Neutrophil (primary cell): ENCODE data around the gene CREG2.

Source experiments
- H3K27ac ChIP-seq: fragments of 200-600 bp; sonication (generic); 2 replicates; pipeline ENCODE4 v1.5.1; 2016; ENCODE audit warnings: mild to moderate bottlenecking, moderate library complexity
- H3K27me3 ChIP-seq: fragments of 200-600 bp; sonication (generic); 2 replicates; pipeline ENCODE4 v1.6.0; 2016; ENCODE audit warnings: mild to moderate bottlenecking
- H3K36me3 ChIP-seq: fragments of 200-600 bp; sonication (generic); 2 replicates; pipeline ENCODE4 v1.5.1; 2017
- H3K4me1 ChIP-seq, 2 experiments: fragments of 200-600 bp in 1 of 2; sonication (generic) in 1 of 2; 1 replicate in 1 of 2; 2 replicates in 1 of 2; pipeline versions ENCODE4 v1.5.1 to v1.6.1; 2013 to 2016; ENCODE audit warnings: low read depth in 1 of 2, low read length in 1 of 2, mild to moderate bottlenecking in 1 of 2, moderate library complexity in 1 of 2; ENCODE audit not compliant: control insufficient read depth in 1 of 2, insufficient read depth in 1 of 2
- H3K4me3 ChIP-seq, 2 experiments: fragments of 200-600 bp in 1 of 2; sonication (generic) in 1 of 2; 1 replicate in 1 of 2; 2 replicates in 1 of 2; pipeline ENCODE4 v1.5.1; 2013 to 2016; ENCODE audit warnings: low read depth in 1 of 2, low read length in 1 of 2, mild to moderate bottlenecking in 1 of 2, moderate library complexity in 1 of 2
- H3K9me3 ChIP-seq: fragments of 200-600 bp; sonication (generic); 2 replicates; pipeline ENCODE4 v1.5.1; 2016
- TF ChIP-seq, protein P1 (sequence below): fragments of 200-600 bp; sonication (generic); IDR thresholded peaks from 2 replicates; pipeline ENCODE4 v1.5.1; 2016; ENCODE audit warnings: antibody characterized with exemption

The CREG2 gene

DNA sequence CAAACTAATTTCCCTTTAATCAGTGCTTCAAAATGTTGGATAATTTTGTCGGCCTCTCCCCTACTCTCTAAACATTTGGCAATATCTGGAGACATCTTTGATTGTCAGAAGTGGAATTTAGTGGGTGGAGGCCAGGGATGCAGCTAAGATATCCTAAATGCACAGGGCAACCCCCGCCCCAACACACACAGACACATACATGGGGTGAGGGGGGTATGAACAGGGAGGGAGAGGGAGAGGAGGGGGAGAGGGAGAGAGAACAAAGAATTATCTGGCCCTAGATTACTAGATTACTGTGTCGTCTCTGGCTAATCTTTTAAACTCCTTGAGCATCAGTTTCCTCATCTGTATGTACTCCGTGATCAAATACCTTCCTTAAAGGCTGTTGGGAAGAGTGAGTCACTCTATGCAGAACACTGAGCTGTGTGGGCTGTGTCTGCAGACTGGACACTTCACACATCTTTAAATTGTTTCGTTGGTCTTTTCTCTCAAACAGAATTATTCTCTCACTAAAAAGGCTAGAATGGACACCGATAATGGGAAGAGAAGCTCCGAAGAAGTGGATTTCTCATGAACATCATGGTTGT is 81.7 kb downstream of the CREG2 start:
- H3K9me3 ChIP-seq = no peaks in the 10 kb centered on the region
- no peaks in the 10 kb centered on the region for H3K27me3 ChIP-seq
- H3K36me3 ChIP-seq = peaks cover 54% of the 10 kb centered on the region
- TF ChIP-seq, protein P1, sequence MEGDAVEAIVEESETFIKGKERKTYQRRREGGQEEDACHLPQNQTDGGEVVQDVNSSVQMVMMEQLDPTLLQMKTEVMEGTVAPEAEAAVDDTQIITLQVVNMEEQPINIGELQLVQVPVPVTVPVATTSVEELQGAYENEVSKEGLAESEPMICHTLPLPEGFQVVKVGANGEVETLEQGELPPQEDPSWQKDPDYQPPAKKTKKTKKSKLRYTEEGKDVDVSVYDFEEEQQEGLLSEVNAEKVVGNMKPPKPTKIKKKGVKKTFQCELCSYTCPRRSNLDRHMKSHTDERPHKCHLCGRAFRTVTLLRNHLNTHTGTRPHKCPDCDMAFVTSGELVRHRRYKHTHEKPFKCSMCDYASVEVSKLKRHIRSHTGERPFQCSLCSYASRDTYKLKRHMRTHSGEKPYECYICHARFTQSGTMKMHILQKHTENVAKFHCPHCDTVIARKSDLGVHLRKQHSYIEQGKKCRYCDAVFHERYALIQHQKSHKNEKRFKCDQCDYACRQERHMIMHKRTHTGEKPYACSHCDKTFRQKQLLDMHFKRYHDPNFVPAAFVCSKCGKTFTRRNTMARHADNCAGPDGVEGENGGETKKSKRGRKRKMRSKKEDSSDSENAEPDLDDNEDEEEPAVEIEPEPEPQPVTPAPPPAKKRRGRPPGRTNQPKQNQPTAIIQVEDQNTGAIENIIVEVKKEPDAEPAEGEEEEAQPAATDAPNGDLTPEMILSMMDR = no peak
- H3K4me3 ChIP-seq = peak overlapping the region; percentile 99 to 100
- H3K27ac ChIP-seq = peak overlapping the region; percentile 100
- H3K4me1 ChIP-seq = peaks cover 78 to 80% of the 10 kb centered on the region in 2 experiments

DNA sequence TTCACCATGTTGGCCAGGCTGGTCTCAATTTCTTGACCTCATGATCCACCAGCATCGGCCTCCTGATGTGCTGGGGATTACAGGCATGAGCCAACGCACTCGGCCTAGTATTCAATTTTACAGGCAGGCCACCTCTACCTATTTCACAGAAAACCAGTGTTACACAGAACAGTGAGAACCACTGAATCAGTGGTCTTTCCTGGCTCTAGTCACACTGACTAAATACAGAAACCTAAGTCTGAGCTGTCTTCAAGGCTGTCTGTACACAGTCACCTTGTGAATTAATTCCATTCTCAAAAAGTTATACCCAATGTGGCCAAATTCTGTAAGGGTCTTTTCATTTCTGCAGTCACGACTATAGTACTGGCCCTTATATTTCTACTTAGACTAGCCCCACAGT is 82.3 kb downstream of the CREG2 start:
- no peaks in the 10 kb centered on the region for H3K9me3 ChIP-seq
- TF ChIP-seq, protein P1 = no peak
- H3K27me3 ChIP-seq = no peaks in the 10 kb centered on the region
- H3K4me3 ChIP-seq = peak overlapping the region; percentile 99 to 100
- H3K27ac ChIP-seq = peak overlapping the region; percentile 100
- peaks cover 78 to 80% of the 10 kb centered on the region in 2 experiments for H3K4me1 ChIP-seq
- H3K36me3 ChIP-seq = peaks cover 59% of the 10 kb centered on the region

DNA sequence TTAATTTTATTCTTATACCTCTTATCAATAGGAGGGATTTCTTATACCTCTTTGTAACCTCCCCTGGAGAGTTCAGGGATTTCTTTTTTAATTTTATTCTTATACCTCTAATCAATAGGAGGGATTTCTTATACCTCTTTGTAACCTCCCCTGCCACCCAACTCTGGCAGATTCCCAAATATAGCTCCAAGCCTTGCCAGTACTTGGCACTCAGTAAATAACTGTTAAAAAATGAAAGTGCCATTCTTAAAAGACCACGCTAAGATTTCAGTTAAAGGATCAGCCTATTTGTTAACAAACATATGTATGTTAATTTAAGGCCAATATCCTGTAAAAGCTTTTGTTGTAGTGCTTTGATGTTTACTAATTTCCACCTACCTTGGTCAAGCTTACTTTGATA is 83.6 kb downstream of the CREG2 start:
- H3K9me3 ChIP-seq = no peaks in the 10 kb centered on the region
- no peaks in the 10 kb centered on the region for H3K27me3 ChIP-seq
- peaks cover 73% of the 10 kb centered on the region for H3K36me3 ChIP-seq
- TF ChIP-seq, protein P1 = no peak
- H3K4me1 ChIP-seq = peaks cover 78 to 80% of the 10 kb centered on the region in 2 experiments
- peak overlapping the region; percentile 100 for H3K27ac ChIP-seq
- peak overlapping the region; percentile 99 to 100 for H3K4me3 ChIP-seq

DNA sequence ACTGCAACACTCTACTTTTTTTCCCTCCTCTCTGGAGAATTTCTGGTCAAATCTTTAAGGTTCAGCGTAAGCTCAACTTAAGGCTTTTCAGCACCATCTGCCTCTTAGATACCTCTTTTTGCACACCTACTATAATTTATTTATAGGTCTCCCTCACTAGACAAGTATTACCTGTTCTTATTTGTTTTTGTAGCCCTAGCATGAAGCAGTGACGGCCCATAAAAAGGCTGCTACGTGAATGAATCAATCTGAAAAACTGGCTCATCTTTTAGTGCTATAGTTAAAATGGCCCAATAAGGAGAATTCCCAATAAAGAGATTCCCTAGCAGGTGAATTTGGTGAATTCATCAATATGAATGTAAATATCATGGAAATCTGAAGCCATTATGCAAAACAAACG is 85.3 kb downstream of the CREG2 start:
- peak overlapping the region; percentile 100 for H3K27ac ChIP-seq
- peaks cover 89% of the 10 kb centered on the region for H3K36me3 ChIP-seq
- no peaks in the 10 kb centered on the region for H3K27me3 ChIP-seq
- H3K4me1 ChIP-seq = peaks cover 89 to 96% of the 10 kb centered on the region in 2 experiments
- no peaks in the 10 kb centered on the region for H3K9me3 ChIP-seq
- peak overlapping the region; percentile 99 to 100 for H3K4me3 ChIP-seq
- TF ChIP-seq, protein P1 = no peak

DNA sequence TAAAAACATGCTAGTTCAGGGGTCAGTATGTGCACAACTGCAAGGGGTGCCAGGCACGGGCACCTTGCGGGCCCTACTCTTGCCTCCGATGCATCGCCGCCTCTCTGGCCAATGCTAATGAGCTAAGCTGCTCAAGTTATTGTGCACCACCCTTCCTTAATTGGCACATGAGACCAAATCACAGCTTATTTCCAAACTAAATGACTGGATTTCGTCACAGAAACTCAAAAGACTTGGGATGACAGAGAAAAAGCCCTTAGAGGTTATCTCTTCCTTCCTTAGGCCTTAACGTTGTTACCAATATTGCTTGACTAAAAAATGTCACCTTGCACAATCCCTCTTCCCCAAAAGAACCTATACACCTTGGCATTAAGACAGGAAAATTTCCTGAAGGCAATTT is 86.5 kb downstream of the CREG2 start:
- peak overlapping the region; percentile 99 to 100 for H3K4me3 ChIP-seq
- TF ChIP-seq, protein P1 = no peak
- H3K9me3 ChIP-seq = no peaks in the 10 kb centered on the region
- peaks cover 85% of the 10 kb centered on the region for H3K36me3 ChIP-seq
- no peaks in the 10 kb centered on the region for H3K27me3 ChIP-seq
- H3K4me1 ChIP-seq = peaks cover 99% of the 10 kb centered on the region in 2 experiments
- H3K27ac ChIP-seq = peak overlapping the region; percentile 100
